Retinal pigment epithelial cell (primary cell): ENCODE data around the gene MCTP1.

Source experiments
- DNase-seq: peaks from one replicate; pipeline ENCODE4 v3.0.0-alpha.2; 2010; ENCODE audit warnings: low read depth
- H3K4me3 ChIP-seq: 2 replicates; pipeline ENCODE4 v1.5.1; 2011; ENCODE audit warnings: mild to moderate bottlenecking, low read length, control low read depth, moderate library complexity
- CTCF ChIP-seq: conservative IDR thresholded peaks from 2 replicates; pipeline ENCODE4 v1.5.1; 2011; ENCODE audit warnings: low read depth, low read length, control low read depth, inconsistent platforms

MCTP1 gene

GRCh38 chr5:95032801-95033200 is 252.1 kb downstream of the MCTP1 start:
- no peak for TF ChIP-seq CTCF
- DNase-seq = no peak
- H3K4me3 ChIP-seq = no peak overlapping the region

- H3K4me3 ChIP-seq = no peak overlapping the region
- DNase-seq = no peak
- no peak for TF ChIP-seq CTCF
Measured at GRCh38 chr5:95029569-95030366, 255.1 kb downstream of the MCTP1 start.

- DNase-seq = no peak
- H3K4me3 ChIP-seq = no peak overlapping the region
- TF ChIP-seq CTCF = no peak
Measured at GRCh38 chr5:95027775-95028174, 257.1 kb downstream of the MCTP1 start.

- TF ChIP-seq CTCF = no peak
- DNase-seq = peak; percentile 81
- no peak overlapping the region for H3K4me3 ChIP-seq
Measured at GRCh38 chr5:95027151-95027721, 257.7 kb downstream of the MCTP1 start.

- TF ChIP-seq CTCF = no peak
- no peak overlapping the region for H3K4me3 ChIP-seq
- DNase-seq = no peak
Measured at GRCh38 chr5:95026718-95027117, 258.2 kb downstream of the MCTP1 start.

- TF ChIP-seq CTCF = no peak
- DNase-seq = no peak
- H3K4me3 ChIP-seq = no peak overlapping the region
Measured at GRCh38 chr5:95022967-95023695, 261.8 kb downstream of the MCTP1 start.
